ENCODE data around the gene PGM1. TPM values are rescaled to one million over a fixed set of nuclear protein-coding genes. Genes with fewer than 3 reads are reported as not detected.

The PGM1 gene
- total RNA-seq, 1 experiment from 2014 or later: 101 TPM

DNA sequence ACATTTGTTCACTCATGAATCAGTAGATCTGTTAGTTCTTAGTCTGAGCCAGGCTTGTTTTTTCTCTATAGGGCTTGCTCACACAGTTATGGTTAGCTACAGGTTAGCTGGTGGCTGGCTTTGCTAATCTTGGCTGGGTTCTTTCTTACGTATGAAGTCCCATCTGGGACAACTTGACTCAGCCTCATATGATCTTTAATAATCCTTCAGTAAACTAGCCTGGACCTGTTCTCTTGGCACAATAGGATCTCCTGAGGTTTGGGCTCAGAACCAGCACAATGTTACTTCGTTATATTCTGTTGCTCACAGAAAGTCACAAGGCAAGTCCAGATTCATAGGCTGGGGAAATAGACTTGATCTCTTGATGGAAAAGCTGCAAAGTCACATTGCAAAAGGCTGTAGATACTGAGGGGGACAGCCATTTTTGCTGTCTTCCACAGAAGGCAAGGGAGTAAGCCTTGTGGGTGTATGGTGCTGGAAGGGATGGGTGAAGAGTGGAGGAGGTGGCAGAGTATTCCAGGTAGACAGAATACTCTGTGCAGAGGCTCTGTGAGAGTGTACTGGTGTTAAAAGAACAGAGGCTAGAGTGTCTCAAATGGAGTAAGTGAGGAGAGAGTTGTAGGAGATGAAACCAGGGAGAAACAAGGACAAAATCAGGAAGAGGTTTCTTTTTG, 45.5 kb upstream of the PGM1 start:
- Histone ChIP-seq H3K4me1 (replicated peaks; ENCODE audit: insufficient read depth) (no peaks in the 10 kb centered on the region), H3F3A (ENCODE audit: insufficient read depth, low read depth) (no peaks in the 10 kb centered on the region), H3K4me2 (no peak overlapping the region), H3K9me3 (ENCODE audit: insufficient read depth, low read depth) (no peaks in the 10 kb centered on the region), H3K27me3 (ENCODE audit: insufficient read depth, low read depth) (no peaks in the 10 kb centered on the region), H3K27ac (no peak overlapping the region), H3K4me3 (no peak overlapping the region), H2AFZ (no peak overlapping the region), H3K9me2 (ENCODE audit: insufficient read depth) (no peaks in the 10 kb centered on the region), H3K79me2 (ENCODE audit: low read depth) (no peaks in the 10 kb centered on the region), H3K36me3 (ENCODE audit: low read depth) (no peaks in the 10 kb centered on the region), H4K20me1 (ENCODE audit: insufficient read depth) (no peaks in the 10 kb centered on the region)
- no peak for TF ChIP-seq EZH2 (IDR thresholded peaks at IDR 0.05; ENCODE audit: low read depth)
- TF ChIP-seq, protein P1, sequence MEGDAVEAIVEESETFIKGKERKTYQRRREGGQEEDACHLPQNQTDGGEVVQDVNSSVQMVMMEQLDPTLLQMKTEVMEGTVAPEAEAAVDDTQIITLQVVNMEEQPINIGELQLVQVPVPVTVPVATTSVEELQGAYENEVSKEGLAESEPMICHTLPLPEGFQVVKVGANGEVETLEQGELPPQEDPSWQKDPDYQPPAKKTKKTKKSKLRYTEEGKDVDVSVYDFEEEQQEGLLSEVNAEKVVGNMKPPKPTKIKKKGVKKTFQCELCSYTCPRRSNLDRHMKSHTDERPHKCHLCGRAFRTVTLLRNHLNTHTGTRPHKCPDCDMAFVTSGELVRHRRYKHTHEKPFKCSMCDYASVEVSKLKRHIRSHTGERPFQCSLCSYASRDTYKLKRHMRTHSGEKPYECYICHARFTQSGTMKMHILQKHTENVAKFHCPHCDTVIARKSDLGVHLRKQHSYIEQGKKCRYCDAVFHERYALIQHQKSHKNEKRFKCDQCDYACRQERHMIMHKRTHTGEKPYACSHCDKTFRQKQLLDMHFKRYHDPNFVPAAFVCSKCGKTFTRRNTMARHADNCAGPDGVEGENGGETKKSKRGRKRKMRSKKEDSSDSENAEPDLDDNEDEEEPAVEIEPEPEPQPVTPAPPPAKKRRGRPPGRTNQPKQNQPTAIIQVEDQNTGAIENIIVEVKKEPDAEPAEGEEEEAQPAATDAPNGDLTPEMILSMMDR (conservative IDR thresholded peaks at IDR 0.05): no peak
- ChIA-PET CTCF (no interaction called here), POLR2A (ENCODE audit: unreplicated experiment) (no interaction called here)
- BruUV-seq (replicated peaks): no TSS peak
- no peak for DNase-seq
- intact Hi-C loops (cut with micrococcal nuclease; ENCODE audit: unreplicated experiment): no loop called here

DNA sequence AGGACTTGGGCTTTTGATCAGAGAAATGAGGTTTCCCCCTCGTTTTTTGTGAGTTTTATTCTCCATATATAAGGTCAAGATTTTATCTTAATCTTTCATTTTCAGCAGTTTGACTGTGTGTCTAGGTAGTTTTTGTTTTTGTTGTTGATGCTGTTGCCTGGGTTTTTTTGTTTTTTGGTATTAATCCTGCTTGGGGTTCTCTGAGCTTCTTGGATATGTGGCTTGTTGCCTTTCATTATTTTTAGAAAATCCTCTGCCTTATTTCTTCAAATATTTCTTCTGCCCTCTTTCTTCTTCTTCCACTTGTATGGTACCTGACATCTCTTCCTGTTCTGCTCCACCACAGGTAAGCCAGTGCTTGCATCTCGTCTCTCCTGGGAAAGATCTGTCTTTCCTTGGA, 44.9 kb upstream of the PGM1 start:
- H3K4me2 ChIP-seq: no peak overlapping the region
- no peak for DNase-seq
- no peaks in the 10 kb centered on the region for H4K20me1 ChIP-seq (ENCODE audit: insufficient read depth)
- intact Hi-C loops (cut with micrococcal nuclease; ENCODE audit: unreplicated experiment): no loop called here
- no peaks in the 10 kb centered on the region for H3K9me3 ChIP-seq (ENCODE audit: insufficient read depth, low read depth)
- no peaks in the 10 kb centered on the region for H3K9me2 ChIP-seq (ENCODE audit: insufficient read depth)
- ChIA-PET CTCF (no interaction called here), POLR2A (ENCODE audit: unreplicated experiment) (no interaction called here)
- H3K4me3 ChIP-seq: no peak overlapping the region
- H2AFZ ChIP-seq: no peak overlapping the region
- H3K36me3 ChIP-seq (ENCODE audit: low read depth): no peaks in the 10 kb centered on the region
- no peaks in the 10 kb centered on the region for H3K4me1 ChIP-seq (replicated peaks; ENCODE audit: insufficient read depth)
- no peaks in the 10 kb centered on the region for H3K27me3 ChIP-seq (ENCODE audit: insufficient read depth, low read depth)
- no TSS peak for BruUV-seq (replicated peaks)
- no peaks in the 10 kb centered on the region for H3K79me2 ChIP-seq (ENCODE audit: low read depth)
- H3K27ac ChIP-seq: no peak overlapping the region
- H3F3A ChIP-seq (ENCODE audit: insufficient read depth, low read depth): no peaks in the 10 kb centered on the region
- TF ChIP-seq, protein P1 (conservative IDR thresholded peaks at IDR 0.05): no peak
- TF ChIP-seq EZH2 (IDR thresholded peaks at IDR 0.05; ENCODE audit: low read depth): no peak

DNA sequence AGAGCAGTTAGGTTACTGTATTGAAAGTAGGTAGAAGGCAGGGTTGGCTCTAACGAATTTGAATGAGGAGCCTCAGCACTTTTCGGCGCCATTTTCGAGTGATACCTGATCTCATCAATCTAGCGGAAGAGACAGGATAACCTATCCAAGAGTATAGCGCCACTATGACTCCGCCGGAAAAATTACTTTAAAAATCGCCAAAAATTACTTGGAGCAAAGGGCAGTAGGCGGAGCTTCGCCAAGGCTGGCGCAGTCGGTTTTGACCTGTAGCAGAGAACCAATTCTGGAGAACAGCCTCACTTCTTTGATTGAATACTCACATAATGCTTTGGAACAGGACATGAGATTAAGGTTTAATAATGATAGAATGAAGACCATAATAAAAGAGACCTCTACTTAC, 44.3 kb upstream of the PGM1 start:
- Histone ChIP-seq H3K9me3 (ENCODE audit: insufficient read depth, low read depth) (no peaks in the 10 kb centered on the region), H3K79me2 (ENCODE audit: low read depth) (no peaks in the 10 kb centered on the region), H3K4me1 (replicated peaks; ENCODE audit: insufficient read depth) (no peaks in the 10 kb centered on the region), H3F3A (ENCODE audit: insufficient read depth, low read depth) (no peaks in the 10 kb centered on the region), H2AFZ (no peak overlapping the region), H4K20me1 (ENCODE audit: insufficient read depth) (no peaks in the 10 kb centered on the region), H3K4me3 (no peak overlapping the region), H3K9me2 (ENCODE audit: insufficient read depth) (no peaks in the 10 kb centered on the region), H3K27me3 (ENCODE audit: insufficient read depth, low read depth) (no peaks in the 10 kb centered on the region), H3K27ac (no peak overlapping the region), H3K36me3 (ENCODE audit: low read depth) (no peaks in the 10 kb centered on the region), H3K4me2 (no peak overlapping the region)
- no TSS peak for BruUV-seq (replicated peaks)
- TF ChIP-seq, protein P1 (conservative IDR thresholded peaks at IDR 0.05): no peak
- TF ChIP-seq EZH2 (IDR thresholded peaks at IDR 0.05; ENCODE audit: low read depth): no peak
- ChIA-PET POLR2A (ENCODE audit: unreplicated experiment) (no interaction called here), CTCF (no interaction called here)
- DNase-seq: no peak
- intact Hi-C loops (cut with micrococcal nuclease; ENCODE audit: unreplicated experiment): no loop called here
